NCI-H1436 (cell line): ENCODE data around the gene NTRK1.
"Not testable (repeated sequence)": the region's sequence is repeated elsewhere in the genome, so short reads cannot be mapped to it uniquely, and the experiment has no call there.

Experiments used
- DNase-seq: peaks from one replicate; lab custom pipeline; 2025; lab: John Stamatoyannopoulos, UW

NTRK1 gene

GRCh38 chr1:156913809-156914387 is 53.2 kb downstream of the NTRK1 start:
- no peak for DNase-seq

- no peak for DNase-seq
Observed at GRCh38 chr1:156914440-156914856, 53.8 kb downstream of the NTRK1 start.

GRCh38 chr1:156920233-156921052 is 59.8 kb downstream of the NTRK1 start, which contains the start of gene LRRC71:
Gene LRRC71 (plus strand): TSS chr1:156920632. CDS start chr1:156920804, 172 bp downstream.
- peak; percentile 67 for DNase-seq

GRCh38 chr1:156921053-156921529 is 60.4 kb downstream of the NTRK1 start:
- DNase-seq: no peak

- DNase-seq: no peak
Observed at GRCh38 chr1:156922986-156923669, 62.5 kb downstream of the NTRK1 start.

GRCh38 chr1:156923670-156924477 is 63.2 kb downstream of the NTRK1 start:
- DNase-seq: no peak

- DNase-seq: no peak
Observed at GRCh38 chr1:156924478-156925153, 64.0 kb downstream of the NTRK1 start.

- DNase-seq: no peak
Observed at GRCh38 chr1:156925154-156926010, 64.7 kb downstream of the NTRK1 start.

- peak; percentile 68 for DNase-seq
Observed at GRCh38 chr1:156926175-156926574, 65.5 kb downstream of the NTRK1 start.

GRCh38 chr1:156926695-156927094 is 66.0 kb downstream of the NTRK1 start:
- not testable (repeated sequence) for DNase-seq

GRCh38 chr1:156927215-156928042 is 66.8 kb downstream of the NTRK1 start:
- DNase-seq: peak; percentile 74

- DNase-seq: no peak
Observed at GRCh38 chr1:156928043-156928602, 67.5 kb downstream of the NTRK1 start.

GRCh38 chr1:156929596-156930238 is 69.1 kb downstream of the NTRK1 start:
- no peak for DNase-seq

- no peak for DNase-seq
Observed at GRCh38 chr1:156930483-156930882, 69.8 kb downstream of the NTRK1 start.
